B cell (primary cell): ENCODE results near the gene CTNNA1. TPM values are rescaled to one million over a fixed set of nuclear protein-coding genes. Genes with fewer than 3 reads are reported as not detected.
"Not testable (repeated sequence)": the region's sequence is repeated elsewhere in the genome, so short reads cannot be mapped to it uniquely, and the experiment has no call there.

Source experiments
- ATAC-seq: fragments of 200-7000 bp; cut with Tn5 transposase; one replicate; pipeline ENCODE4 v1.10.0; 2021; ENCODE audit warnings: low read depth, mild to moderate bottlenecking, moderate number of reproducible peaks, moderate library complexity
- CTCF ChIA-PET: fragments of 350-600 bp; sonication (Branson Sonifier 250); formaldehyde crosslinking; loops from one replicate; lab custom pipeline; 2021; ENCODE audit warnings: antibody characterized with exemption, inconsistent platforms; lab: Charles Lee
- POLR2A ChIA-PET: fragments of 350-600 bp; sonication (Branson Sonifier 250); formaldehyde crosslinking; loops from one replicate; lab custom pipeline; 2021; ENCODE audit warnings: antibody characterized with exemption; lab: Charles Lee
- DNase-seq: peaks from one replicate; pipeline ENCODE4 v3.0.0; 2013
- H2AFZ ChIP-seq: 2 replicates; pipeline ENCODE4 v1.6.1; 2012; ENCODE audit warnings: mild to moderate bottlenecking, low read depth, low read length; ENCODE audit not compliant: insufficient read depth, poor library complexity, severe bottlenecking
- H3K27ac ChIP-seq, 2 donors: 1 replicate in 1 of 2; 2 replicates in 1 of 2; pipeline ENCODE4 v1.5.1; 2012 to 2013; ENCODE audit warnings: low read length in 2 of 2, mild to moderate bottlenecking in 2 of 2, moderate library complexity in 1 of 2
- H3K27me3 ChIP-seq, 4 experiments: fragments of 200-600 bp in 1 of 4; sonication (generic) in 1 of 4; replicated peaks in 1 of 4; 1 replicate in 2 of 4; 2 replicates in 2 of 4; pipeline versions ENCODE4 v1.6.1 to v1.7.0; 2013 to 2016; ENCODE audit warnings: low read length in 3 of 4, mild to moderate bottlenecking in 2 of 4, mixed read lengths in 1 of 4, moderate library complexity in 1 of 4; ENCODE audit not compliant: insufficient read depth in 4 of 4, control insufficient read depth in 3 of 4; ENCODE audit errors: control extremely low read depth in 1 of 4
- H3K36me3 ChIP-seq, 2 experiments: replicated peaks in 1 of 2; 1 replicate in 1 of 2; 2 replicates in 1 of 2; pipeline versions ENCODE4 v1.6.1 to v1.7.1; 2013; ENCODE audit warnings: low read length in 1 of 2; ENCODE audit not compliant: insufficient read depth in 2 of 2, control insufficient read depth in 1 of 2; ENCODE audit errors: control extremely low read depth in 1 of 2, extremely low read depth in 1 of 2
- H3K4me1 ChIP-seq, 2 donors: fragments of 200-600 bp in 1 of 2; sonication (generic) in 1 of 2; 1 replicate in 1 of 2; 2 replicates in 1 of 2; pipeline versions ENCODE4 v1.5.1 to v1.6.1; 2013 to 2017; ENCODE audit warnings: low read length in 2 of 2; ENCODE audit not compliant: control insufficient read depth in 2 of 2, insufficient read depth in 2 of 2
- H3K4me2 ChIP-seq: replicated peaks from 2 replicates; pipeline ENCODE3; 2012; ENCODE audit warnings: mild to moderate bottlenecking, low read depth, low read length; ENCODE audit not compliant: poor library complexity, severe bottlenecking
- H3K4me3 ChIP-seq, 5 experiments: fragments of 200-600 bp in 1 of 5; sonication (generic) in 1 of 5; 1 replicate in 3 of 5; 2 replicates in 2 of 5; pipeline versions ENCODE4 v1.5.1 to v1.7.0; 2011 to 2016; ENCODE audit warnings: low read length in 4 of 5, mild to moderate bottlenecking in 4 of 5, low read depth in 2 of 5, control low read depth in 1 of 5, moderate library complexity in 1 of 5; ENCODE audit not compliant: insufficient read depth in 1 of 5; ENCODE audit errors: control extremely low read depth in 1 of 5, extremely low read depth in 1 of 5
- H3K79me2 ChIP-seq: fragments of 200-600 bp; sonication (generic); one replicate; pipeline ENCODE4 v1.6.0; 2016; ENCODE audit warnings: low read length; ENCODE audit not compliant: control insufficient read depth, insufficient read depth
- H3K9ac ChIP-seq: fragments of 200-600 bp; sonication (generic); 2 replicates; pipeline ENCODE4 v1.6.1; 2017; ENCODE audit warnings: mild to moderate bottlenecking, low read length, moderate library complexity
- H3K9me3 ChIP-seq, 3 donors: one replicate each; pipeline versions ENCODE4 v1.6.1 to v1.7.1; 2013; ENCODE audit warnings: low read length in 2 of 3; ENCODE audit not compliant: control insufficient read depth in 2 of 3, insufficient read depth in 1 of 3; ENCODE audit errors: control extremely low read depth in 1 of 3
- H4K20me1 ChIP-seq: 2 replicates; pipeline ENCODE4 v1.6.0; 2012; ENCODE audit warnings: mild to moderate bottlenecking, low read length; ENCODE audit not compliant: insufficient read depth, control insufficient read depth, poor library complexity, severe bottlenecking
- H3K27ac Mint-ChIP-seq: one replicate; pipeline ENCODE4 v1.8.0; 2021; ENCODE audit warnings: mixed read lengths
- H3K27me3 Mint-ChIP-seq: one replicate; pipeline ENCODE4 v1.8.0; 2021; ENCODE audit warnings: mixed read lengths
- H3K4me1 Mint-ChIP-seq: one replicate; pipeline ENCODE4 v1.8.0; 2021; ENCODE audit warnings: mixed read lengths
- H3K4me3 Mint-ChIP-seq: one replicate; pipeline ENCODE4 v1.8.0; 2021; ENCODE audit warnings: mixed read lengths
- H3K9me3 Mint-ChIP-seq: one replicate; pipeline ENCODE4 v1.8.0; 2022; ENCODE audit warnings: mixed read lengths; ENCODE audit not compliant: insufficient read depth
- EZH2 ChIP-seq: IDR thresholded peaks from 2 replicates; pipeline ENCODE4 v1.6.1; 2012; ENCODE audit warnings: borderline replicate concordance, low read depth, mild to moderate bottlenecking, moderate library complexity, low read length; ENCODE audit not compliant: insufficient read depth, poor library complexity, severe bottlenecking
- WGBS: methylation state at CpG from one replicate; pipeline ENCODE4 v1.1.5; 2013; ENCODE audit warnings: missing lambda C conversion rate; ENCODE audit not compliant: insufficient coverage; 5-methylcytosine and 5-hydroxymethylcytosine counted together
- intact Hi-C: fragments of 100-400 bp; cut with micrococcal nuclease; formaldehyde crosslinking; loops from one replicate; pipeline ENCODE4 v1.10.0; 2022
- polyA plus RNA-seq: library from polyadenylated mRNA; depleted of rRNA; stranded (reverse); fragments of >200 nt; gene quantifications from 2 replicates; pipeline ENCODE4 v1.2.3, GENCODE V29; 2012
- total RNA-seq, 2 donors: library from RNA; stranded (reverse); fragments of 120-200 nt in 1 of 2; gene quantifications; 1 replicate in 1 of 2; 2 replicates in 1 of 2; pipeline versions ENCODE4 v1.2.3 to v1.2.4, GENCODE V29; 2013 to 2022
- TF ChIP-seq, protein P1 (sequence below): fragments of 200-600 bp; IDR thresholded peaks from one replicate; pipeline ENCODE4 v1.8.0; 2022; ENCODE audit warnings: antibody characterized with exemption, mild to moderate bottlenecking

The CTNNA1 gene
- total and polyA plus RNA-seq, 2 donors (not counting 1 experiment from before 2014, with no cell fraction given), result 22.7 to 96.0 TPM

DNA sequence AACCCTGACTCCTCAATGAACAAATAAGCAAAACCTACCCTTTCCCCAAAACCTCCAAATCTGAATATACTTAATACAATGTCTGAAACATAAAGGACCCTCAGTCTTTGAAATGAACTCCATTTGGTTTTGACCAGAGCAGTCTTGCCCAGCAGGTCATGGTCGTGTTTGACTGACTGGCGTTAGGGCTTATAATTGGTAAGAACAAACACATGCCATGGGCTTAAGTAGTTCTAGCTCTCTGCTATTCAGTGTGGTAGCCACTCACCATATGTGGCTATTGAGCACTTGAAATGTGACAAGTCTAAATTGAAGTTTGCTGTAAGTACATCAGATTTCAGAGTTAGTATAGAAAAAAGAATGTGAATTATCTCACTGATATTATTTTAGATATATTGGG is 79.9 kb downstream of the CTNNA1 start:
- WGBS, result 100% methylated on average over 2 of the region's 2 CpGs
- H3K36me3 ChIP-seq, result peaks cover 0 to 4% of the 10 kb centered on the region in 2 experiments

DNA sequence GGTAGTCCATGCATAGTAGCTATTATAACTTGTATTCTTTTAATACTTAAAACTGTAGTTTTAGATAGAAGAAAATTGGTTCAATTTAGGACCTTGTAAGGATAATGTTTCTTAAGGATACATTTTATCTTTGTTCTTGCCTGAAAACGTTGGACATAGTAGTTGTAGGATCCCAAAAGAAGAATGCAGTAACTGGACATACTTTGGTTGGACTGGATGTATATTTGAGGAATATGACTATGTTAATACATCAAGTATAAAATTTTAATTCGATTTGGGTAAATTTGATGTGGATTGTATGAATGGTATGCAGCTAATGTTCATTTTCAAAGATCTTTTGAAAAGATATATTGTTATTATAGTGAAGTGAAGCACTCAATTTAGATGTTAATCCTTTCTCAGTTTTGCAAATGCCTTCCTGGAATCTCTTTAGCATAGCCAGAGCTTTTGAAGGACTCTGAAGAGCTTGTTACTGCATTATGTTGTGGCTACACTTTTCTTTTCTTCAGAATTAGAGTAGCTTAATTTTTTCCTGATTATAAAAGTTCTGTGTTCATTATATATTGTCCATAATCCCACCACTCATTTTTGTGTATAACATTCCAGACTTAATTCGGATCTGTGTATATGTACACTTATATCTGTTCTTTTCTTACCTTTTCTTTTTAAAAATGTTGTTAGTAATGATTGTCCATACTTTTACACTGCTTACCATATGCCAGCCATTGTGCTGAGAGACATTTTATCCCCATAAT is 80.7 kb downstream of the CTNNA1 start:
- Histone ChIP-seq H3K27me3 (no peaks in the 10 kb centered on the region), H3K4me1 (no peaks in the 10 kb centered on the region), H3K27ac (no peak overlapping the region), H3K9ac (no peak overlapping the region), H3K79me2 (no peaks in the 10 kb centered on the region), H2AFZ (no peak overlapping the region), H4K20me1 (no peaks in the 10 kb centered on the region), H3K4me2 (no peak overlapping the region), H3K4me3 (no peak overlapping the region), H3K9me3 (no peaks in the 10 kb centered on the region), H3K36me3 (no peaks in the 10 kb centered on the region)
- WGBS, result no CpG with 5 or more reads among the region's 3 CpGs
- ATAC-seq (no peak), DNase-seq (no peak)
- Mint-ChIP-seq H3K4me3 (no peak overlapping the region), H3K27ac (no peak overlapping the region), H3K4me1 (peaks cover 3% of the 10 kb centered on the region), H3K9me3 (peaks cover 2% of the 10 kb centered on the region), H3K27me3 (no peaks in the 10 kb centered on the region)
- TF ChIP-seq EZH2, result no peak
- TF ChIP-seq, protein P1, sequence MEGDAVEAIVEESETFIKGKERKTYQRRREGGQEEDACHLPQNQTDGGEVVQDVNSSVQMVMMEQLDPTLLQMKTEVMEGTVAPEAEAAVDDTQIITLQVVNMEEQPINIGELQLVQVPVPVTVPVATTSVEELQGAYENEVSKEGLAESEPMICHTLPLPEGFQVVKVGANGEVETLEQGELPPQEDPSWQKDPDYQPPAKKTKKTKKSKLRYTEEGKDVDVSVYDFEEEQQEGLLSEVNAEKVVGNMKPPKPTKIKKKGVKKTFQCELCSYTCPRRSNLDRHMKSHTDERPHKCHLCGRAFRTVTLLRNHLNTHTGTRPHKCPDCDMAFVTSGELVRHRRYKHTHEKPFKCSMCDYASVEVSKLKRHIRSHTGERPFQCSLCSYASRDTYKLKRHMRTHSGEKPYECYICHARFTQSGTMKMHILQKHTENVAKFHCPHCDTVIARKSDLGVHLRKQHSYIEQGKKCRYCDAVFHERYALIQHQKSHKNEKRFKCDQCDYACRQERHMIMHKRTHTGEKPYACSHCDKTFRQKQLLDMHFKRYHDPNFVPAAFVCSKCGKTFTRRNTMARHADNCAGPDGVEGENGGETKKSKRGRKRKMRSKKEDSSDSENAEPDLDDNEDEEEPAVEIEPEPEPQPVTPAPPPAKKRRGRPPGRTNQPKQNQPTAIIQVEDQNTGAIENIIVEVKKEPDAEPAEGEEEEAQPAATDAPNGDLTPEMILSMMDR, result no peak
- CTCF ChIA-PET, result interaction anchor here (1.0 to 1.1 kb wide), 2 partner anchors 9 to 10 kb away, joined by 5 to 7 read pairs; no protein-coding TSS in a partner anchor
- POLR2A ChIA-PET, result no interaction called here
- intact Hi-C loops, result no loop called here

More for the DNA sequence above, 79.9 kb downstream of the CTNNA1 start:
- POLR2A ChIA-PET, result no interaction called here
- no peak overlapping the region for H2AFZ ChIP-seq
- H3K4me1 Mint-ChIP-seq, result peaks cover 3% of the 10 kb centered on the region
- DNase-seq (no peak), ATAC-seq (no peak)
- intact Hi-C loops, result no loop called here
- H3K27me3 ChIP-seq, result no peaks in the 10 kb centered on the region
- no peak overlapping the region for H3K4me2 ChIP-seq
- CTCF ChIA-PET, result interaction anchor here (1.1 kb wide), 1 partner anchor 9 kb away, joined by 5 read pairs; no protein-coding TSS in a partner anchor
- H3K9me3 ChIP-seq, result no peaks in the 10 kb centered on the region
- H3K4me3 ChIP-seq, result no peak overlapping the region
- no peak overlapping the region for H3K9ac ChIP-seq
- H3K9me3 Mint-ChIP-seq, result peaks cover 2% of the 10 kb centered on the region
- TF ChIP-seq, protein P1, result no peak
- TF ChIP-seq EZH2, result no peak
- no peak overlapping the region for H3K27ac Mint-ChIP-seq
- no peak overlapping the region for H3K27ac ChIP-seq
- no peaks in the 10 kb centered on the region for H3K4me1 ChIP-seq
- no peaks in the 10 kb centered on the region for H3K27me3 Mint-ChIP-seq
- no peak overlapping the region for H3K4me3 Mint-ChIP-seq
- H3K79me2 ChIP-seq, result no peaks in the 10 kb centered on the region
- H4K20me1 ChIP-seq, result no peaks in the 10 kb centered on the region

DNA sequence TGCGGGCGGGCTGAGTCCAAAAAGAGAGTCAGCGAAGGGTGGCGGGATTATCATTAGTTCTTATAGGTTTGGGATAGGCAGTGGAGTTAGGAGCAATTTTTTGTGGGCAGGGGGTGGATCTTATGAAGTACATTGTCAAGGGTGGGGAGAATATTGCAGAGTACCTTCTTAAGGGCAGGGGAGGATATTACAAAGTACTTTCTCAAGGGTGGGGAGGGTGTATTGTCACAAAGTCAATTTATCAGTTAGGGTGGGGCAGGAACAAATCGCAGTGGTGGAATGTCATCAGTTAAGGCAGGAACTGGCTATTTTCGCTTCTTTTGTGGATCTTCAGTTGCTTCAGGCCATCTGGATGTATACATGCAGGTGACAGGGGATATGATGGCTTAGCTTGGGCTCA is 81.6 kb downstream of the CTNNA1 start:
- H3K9me3 Mint-ChIP-seq, ATAC-seq, H3K4me3 Mint-ChIP-seq, intact Hi-C loops, H3K27me3 Mint-ChIP-seq, H3K4me1 ChIP-seq, H3K27ac ChIP-seq, H3K79me2 ChIP-seq, H3K27me3 ChIP-seq, H2AFZ ChIP-seq, DNase-seq, H3K4me3 ChIP-seq, H3K36me3 ChIP-seq, POLR2A ChIA-PET, H3K9ac ChIP-seq, H3K27ac Mint-ChIP-seq, H4K20me1 ChIP-seq, H3K4me2 ChIP-seq, H3K9me3 ChIP-seq, H3K4me1 Mint-ChIP-seq: not testable (repeated sequence)
- CTCF ChIA-PET, result interaction anchor here (1.0 kb wide), 1 partner anchor 10 kb away, joined by 7 read pairs; no protein-coding TSS in a partner anchor
- 100% methylated on average over 6 of the region's 6 CpGs for WGBS
